HG03378 (cell line): ENCODE measurements around the gene AREL1.

Experiments used
- ATAC-seq: cut with Tn5 transposase; IDR thresholded peaks from one replicate; pipeline ENCODE4 v1.9.1; 2021; ENCODE audit warnings: mild to moderate bottlenecking, moderate library complexity; ENCODE audit not compliant: unreplicated experiment

The AREL1 gene

DNA sequence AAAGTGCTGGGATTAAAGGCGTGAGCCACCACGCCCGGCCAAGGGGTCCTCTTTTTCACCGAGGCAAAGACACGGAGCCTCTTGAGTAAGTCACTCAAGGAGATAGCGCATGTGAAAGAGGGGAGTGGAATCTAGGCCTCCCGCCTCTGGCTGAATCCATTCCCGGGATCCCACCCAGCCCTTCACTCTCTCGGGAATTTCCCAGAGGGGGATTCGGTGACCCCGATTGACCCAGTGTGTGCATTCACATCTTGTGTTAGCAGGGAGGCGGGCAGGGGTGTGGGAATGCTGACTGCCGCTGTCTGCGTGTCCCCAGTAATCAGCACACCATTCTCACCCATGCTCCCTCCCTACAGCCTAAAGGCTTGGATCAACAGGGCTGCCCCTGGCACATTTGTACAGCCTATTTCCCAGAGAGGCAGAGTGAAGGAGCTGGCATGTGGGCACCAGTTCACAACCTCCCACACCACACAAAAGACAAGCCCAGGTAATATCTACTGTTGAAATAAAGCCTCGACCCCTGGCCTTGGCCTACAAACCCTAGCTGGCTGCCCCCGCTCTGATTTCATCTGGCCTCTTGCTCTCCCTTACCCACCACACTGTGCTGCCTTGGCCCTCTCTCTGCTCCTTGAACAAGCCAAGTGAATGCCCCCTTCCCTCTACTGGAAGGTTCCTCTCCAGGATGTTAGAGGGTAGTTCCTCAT lies 99.5 kb downstream of the AREL1 start:
- no peak for ATAC-seq

DNA sequence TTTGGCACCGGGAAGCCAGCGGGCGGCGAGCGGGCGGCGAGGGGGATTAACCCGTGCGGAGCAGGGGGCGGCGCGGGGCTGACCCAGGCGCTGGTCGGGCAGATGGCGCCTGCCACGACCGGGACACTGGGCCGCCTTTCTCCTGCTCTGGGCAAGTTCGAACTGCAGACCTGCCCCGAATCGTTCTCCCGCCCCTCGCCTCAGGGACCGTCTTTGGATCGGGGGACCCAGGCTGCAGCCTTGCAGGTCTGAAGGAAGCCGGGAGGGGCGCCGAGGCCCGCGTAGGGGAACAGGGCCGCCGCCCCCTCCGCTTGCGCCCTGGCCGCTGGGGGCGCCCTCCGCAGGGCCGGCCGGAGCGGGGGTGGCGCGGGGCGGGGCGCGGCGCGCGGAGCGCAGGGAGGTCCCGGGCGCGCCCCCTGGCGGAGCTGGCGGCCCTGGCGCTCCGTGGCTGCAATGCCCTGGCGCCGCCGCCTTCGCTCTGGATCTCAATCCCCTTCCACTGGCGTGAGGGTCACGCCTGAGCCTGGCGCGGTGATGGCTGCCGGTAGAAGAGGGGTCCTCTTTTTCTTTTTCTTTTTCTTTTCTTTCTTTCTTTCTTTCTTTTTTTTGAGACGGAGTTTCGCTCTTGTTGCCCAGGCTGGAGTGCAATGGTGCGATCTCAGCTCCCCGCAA lies 100.4 kb downstream of the AREL1 start:
- no peak for ATAC-seq

DNA sequence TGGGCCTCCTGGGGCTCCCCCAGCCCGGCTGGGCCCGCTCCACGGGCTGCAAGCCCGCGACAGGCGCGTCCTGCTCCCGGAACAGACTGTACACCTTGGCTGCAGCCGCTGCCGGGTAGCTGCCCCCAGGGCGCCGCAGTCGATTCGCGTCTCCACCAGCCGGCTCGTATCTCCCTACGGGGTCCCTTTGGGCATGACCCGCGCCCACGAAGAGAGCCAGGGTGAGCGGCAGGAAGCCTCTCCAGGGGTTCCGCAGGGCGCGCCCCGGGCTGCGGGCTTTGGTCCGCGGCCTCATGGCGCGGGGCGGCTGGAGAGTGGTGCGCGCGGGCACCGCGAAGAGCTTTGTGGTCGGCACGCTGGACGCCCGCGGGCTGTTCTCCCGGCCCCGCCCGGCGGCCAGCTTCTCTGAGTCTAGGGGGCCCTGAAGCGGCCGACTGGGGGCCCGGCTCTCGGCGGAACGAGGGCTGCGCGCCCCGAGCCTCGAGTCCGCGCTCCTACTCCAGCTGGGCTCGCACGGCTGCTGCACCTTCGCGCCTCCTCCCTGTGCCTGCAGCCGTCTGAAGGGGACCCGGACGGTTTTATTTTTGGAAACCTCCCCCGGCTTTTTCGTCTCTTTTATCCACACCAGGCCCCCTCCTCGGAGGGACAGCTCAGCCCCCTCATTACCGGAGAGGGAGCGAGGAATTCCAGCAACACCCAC lies 101.1 kb downstream of the AREL1 start, which contains the start of gene LTBP2:
Gene LTBP2, minus strand, starts transcription at position 588 of the 700 bp plus-strand sequence. Its CDS starts 293 bp downstream, at position 295.
- no peak for ATAC-seq
